Hepatocyte (in vitro differentiated cells): ENCODE data around the gene RPS21. TPM values are rescaled to one million over a fixed set of nuclear protein-coding genes. Genes with fewer than 3 reads are reported as not detected.

ENCODE experiments used
- DNase-seq: peaks from one replicate; pipeline ENCODE4 v3.0.0-alpha.2; 2016; ENCODE audit warnings: low spot score
- H2AFZ ChIP-seq: fragments of 200-600 bp; sonication (generic); 2 replicates; pipeline ENCODE4 v1.6.0; 2016; ENCODE audit warnings: antibody characterized with exemption, mild to moderate bottlenecking
- H3K27ac ChIP-seq: fragments of 200-600 bp; sonication (generic); 2 replicates; pipeline ENCODE4 v1.5.1; 2016; ENCODE audit warnings: mild to moderate bottlenecking
- H3K27me3 ChIP-seq: fragments of 200-600 bp; sonication (generic); 2 replicates; pipeline ENCODE4 v1.6.1; 2016
- H3K36me3 ChIP-seq: fragments of 200-600 bp; sonication (generic); replicated peaks from 2 replicates; pipeline ENCODE4 v1.5.1; 2016; ENCODE audit warnings: low read depth; ENCODE audit not compliant: insufficient read depth
- H3K4me1 ChIP-seq: fragments of 200-600 bp; sonication (generic); 2 replicates; pipeline ENCODE4 v1.5.1; 2016; ENCODE audit warnings: mild to moderate bottlenecking, moderate library complexity; ENCODE audit not compliant: insufficient read depth
- H3K4me2 ChIP-seq: fragments of 200-600 bp; sonication (generic); 2 replicates; pipeline ENCODE4 v1.6.0; 2016
- H3K4me3 ChIP-seq: fragments of 200-600 bp; sonication (generic); 2 replicates; pipeline ENCODE4 v1.5.1; 2016; ENCODE audit warnings: mild to moderate bottlenecking
- H3K79me2 ChIP-seq: fragments of 200-600 bp; sonication (generic); 2 replicates; pipeline ENCODE4 v1.6.0; 2017; ENCODE audit warnings: mild to moderate bottlenecking
- H3K9me2 ChIP-seq: fragments of 200-600 bp; sonication (generic); replicated peaks from 2 replicates; pipeline ENCODE4 v1.6.0; 2017; ENCODE audit warnings: mild to moderate bottlenecking; ENCODE audit not compliant: insufficient read depth
- H3K9me3 ChIP-seq: fragments of 200-600 bp; sonication (generic); 2 replicates; pipeline ENCODE4 v1.5.1; 2016; ENCODE audit warnings: low read depth, mild to moderate bottlenecking
- H4K20me1 ChIP-seq: fragments of 200-600 bp; sonication (generic); 2 replicates; pipeline ENCODE4 v1.6.0; 2016; ENCODE audit warnings: mild to moderate bottlenecking; ENCODE audit not compliant: insufficient read depth, poor library complexity, severe bottlenecking
- EZH2 ChIP-seq: fragments of 200-600 bp; sonication (generic); IDR thresholded peaks from 2 replicates; pipeline ENCODE4 v1.6.1; 2016; ENCODE audit warnings: antibody characterized with exemption, mild to moderate bottlenecking, borderline replicate concordance
- EZH2phosphoT487 ChIP-seq: fragments of 200-600 bp; sonication (generic); IDR thresholded peaks from one replicate; pipeline ENCODE4 v1.6.1; 2018; ENCODE audit warnings: antibody characterized with exemption, mild to moderate bottlenecking, low read depth, moderate library complexity; ENCODE audit not compliant: unreplicated experiment, severe bottlenecking
- WGBS: methylation state at CpG from one replicate; pipeline ENCODE4 v1.1.6; 2016; ENCODE audit warnings: low lambda C conversion rate; ENCODE audit errors: missing lambda C conversion rate; 5-methylcytosine and 5-hydroxymethylcytosine counted together
- polyA plus RNA-seq: library from polyadenylated mRNA; unstranded; fragments of >200 nt; fragmentation: Nextera tagmentation; extraction: Ambion mirVana; gene quantifications from 2 replicates; pipeline ENCODE4 v1.2.1, GENCODE V29; 2016
- total RNA-seq: library from RNA; depleted of rRNA; stranded (reverse); fragments of >200 nt; gene quantifications from 2 replicates; pipeline ENCODE4 v1.2.3, GENCODE V29; 2014
- TF ChIP-seq, protein P1 (sequence below): fragments of 200-600 bp; sonication (generic); IDR thresholded peaks from 2 replicates; pipeline ENCODE4 v1.5.1; 2016; ENCODE audit warnings: antibody characterized with exemption, mild to moderate bottlenecking; ENCODE audit not compliant: poor library complexity

Gene RPS21
- total and polyA plus RNA-seq, 2 experiments from 2014 or later, result 460 to 1,754 TPM

GRCh38 chr20:62360854-62361798 is 25.8 kb upstream of the RPS21 start:
- H3K4me3 ChIP-seq, result no peak overlapping the region
- H3K9me2 ChIP-seq, result no peaks in the 10 kb centered on the region
- peaks cover 86% of the 10 kb centered on the region for H3K4me1 ChIP-seq
- peak; percentile 41 for DNase-seq
- H3K27me3 ChIP-seq, result no peaks in the 10 kb centered on the region
- H2AFZ ChIP-seq, result no peak overlapping the region
- H3K9me3 ChIP-seq, result no peaks in the 10 kb centered on the region
- H3K79me2 ChIP-seq, result peaks cover 90% of the 10 kb centered on the region
- H3K36me3 ChIP-seq, result no peaks in the 10 kb centered on the region
- H3K27ac ChIP-seq, result peak overlapping the region; percentile 82
- TF ChIP-seq EZH2 (no peak), EZH2phosphoT487 (no peak)
- TF ChIP-seq, protein P1, sequence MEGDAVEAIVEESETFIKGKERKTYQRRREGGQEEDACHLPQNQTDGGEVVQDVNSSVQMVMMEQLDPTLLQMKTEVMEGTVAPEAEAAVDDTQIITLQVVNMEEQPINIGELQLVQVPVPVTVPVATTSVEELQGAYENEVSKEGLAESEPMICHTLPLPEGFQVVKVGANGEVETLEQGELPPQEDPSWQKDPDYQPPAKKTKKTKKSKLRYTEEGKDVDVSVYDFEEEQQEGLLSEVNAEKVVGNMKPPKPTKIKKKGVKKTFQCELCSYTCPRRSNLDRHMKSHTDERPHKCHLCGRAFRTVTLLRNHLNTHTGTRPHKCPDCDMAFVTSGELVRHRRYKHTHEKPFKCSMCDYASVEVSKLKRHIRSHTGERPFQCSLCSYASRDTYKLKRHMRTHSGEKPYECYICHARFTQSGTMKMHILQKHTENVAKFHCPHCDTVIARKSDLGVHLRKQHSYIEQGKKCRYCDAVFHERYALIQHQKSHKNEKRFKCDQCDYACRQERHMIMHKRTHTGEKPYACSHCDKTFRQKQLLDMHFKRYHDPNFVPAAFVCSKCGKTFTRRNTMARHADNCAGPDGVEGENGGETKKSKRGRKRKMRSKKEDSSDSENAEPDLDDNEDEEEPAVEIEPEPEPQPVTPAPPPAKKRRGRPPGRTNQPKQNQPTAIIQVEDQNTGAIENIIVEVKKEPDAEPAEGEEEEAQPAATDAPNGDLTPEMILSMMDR, result no peak
- peak overlapping the region; percentile 91 for H3K4me2 ChIP-seq
- peaks cover 33% of the 10 kb centered on the region for H4K20me1 ChIP-seq
- WGBS, result 65% methylated on average over 25 of the region's 25 CpGs

GRCh38 chr20:62361799-62362589 is 24.9 kb upstream of the RPS21 start:
- TF ChIP-seq EZH2phosphoT487, result no peak
- no peak for TF ChIP-seq EZH2
- TF ChIP-seq, protein P1, result no peak
- peak; percentile 71 for DNase-seq
- Histone ChIP-seq H3K9me2 (no peaks in the 10 kb centered on the region), H3K4me1 (peaks cover 78% of the 10 kb centered on the region), H3K4me3 (no peak overlapping the region), H3K4me2 (peak overlapping the region; percentile 91), H3K9me3 (no peaks in the 10 kb centered on the region), H2AFZ (no peak overlapping the region), H3K27me3 (no peaks in the 10 kb centered on the region), H3K79me2 (peaks cover 89% of the 10 kb centered on the region), H3K36me3 (no peaks in the 10 kb centered on the region), H4K20me1 (peaks cover 33% of the 10 kb centered on the region), H3K27ac (peak overlapping the region; percentile 82)
- 67% methylated on average over 32 of the region's 34 CpGs for WGBS

- TF ChIP-seq EZH2 (no peak), EZH2phosphoT487 (no peak)
- TF ChIP-seq, protein P1, result no peak
- Histone ChIP-seq H3K36me3 (no peaks in the 10 kb centered on the region), H3K4me3 (no peak overlapping the region), H3K27ac (peak overlapping the region; percentile 82), H3K27me3 (no peaks in the 10 kb centered on the region), H3K9me3 (no peaks in the 10 kb centered on the region), H2AFZ (no peak overlapping the region), H3K9me2 (no peaks in the 10 kb centered on the region), H4K20me1 (peaks cover 33% of the 10 kb centered on the region), H3K79me2 (peaks cover 83% of the 10 kb centered on the region), H3K4me1 (peaks cover 76% of the 10 kb centered on the region), H3K4me2 (peak overlapping the region; percentile 91)
- 81% methylated on average over 13 of the region's 13 CpGs for WGBS
- DNase-seq, result peak; percentile 8
Measured at GRCh38 chr20:62362590-62362940, 24.3 kb upstream of the RPS21 start.
